WTC11 (cell line): ENCODE data around the gene F13A1. TPM values are rescaled to one million over a fixed set of nuclear protein-coding genes. Genes with fewer than 3 reads are reported as not detected.

Experiments
- ATAC-seq: fragments of 200-7000 bp; cut with Tn5 transposase; 2 replicates; pipeline ENCODE4 v1.10.0; 2021; ENCODE audit warnings: mild to moderate bottlenecking, moderate library complexity
- CTCF ChIA-PET: fragments of 300-600 bp; sonication (Branson Sonifier 250); formaldehyde crosslinking; loops from one replicate; lab custom pipeline; 2021; ENCODE audit warnings: antibody characterized with exemption; lab: Charles Lee
- POLR2A ChIA-PET: fragments of 350-600 bp; sonication (Branson Sonifier 250); formaldehyde crosslinking; loops from one replicate; lab custom pipeline; 2021; ENCODE audit warnings: antibody characterized with exemption; lab: Charles Lee
- DNase-seq: peaks from one replicate; pipeline ENCODE4 v3.0.0; 2021; ENCODE audit warnings: low spot score
- H3K27ac Mint-ChIP-seq: 2 replicates; pipeline ENCODE4 v1.8.0; 2021; ENCODE audit warnings: mixed read lengths
- H3K27me3 Mint-ChIP-seq: 2 replicates; pipeline ENCODE4 v1.8.0; 2021; ENCODE audit warnings: low read depth, mild to moderate bottlenecking, moderate library complexity, mixed read lengths
- H3K36me3 Mint-ChIP-seq: 2 replicates; pipeline ENCODE4 v1.8.0; 2021; ENCODE audit warnings: mixed read lengths
- H3K4me1 Mint-ChIP-seq: 2 replicates; pipeline ENCODE4 v1.8.0; 2022; ENCODE audit warnings: mixed read lengths
- H3K4me3 Mint-ChIP-seq: 2 replicates; pipeline ENCODE4 v1.8.0; 2021; ENCODE audit warnings: mild to moderate bottlenecking, moderate library complexity, mixed read lengths
- H3K9me3 Mint-ChIP-seq: 2 replicates; pipeline ENCODE4 v1.8.0; 2021; ENCODE audit warnings: mixed read lengths
- AFF4 ChIP-seq: sonication (generic); formaldehyde crosslinking; IDR thresholded peaks from 2 replicates; pipeline ENCODE4 v1.8.1; 2023; ENCODE audit warnings: mild to moderate bottlenecking, missing genetic modification reagents, borderline replicate concordance
- ATF1 ChIP-seq: sonication (generic); formaldehyde crosslinking; IDR thresholded peaks from 2 replicates; pipeline ENCODE4 v1.8.1; 2023; ENCODE audit warnings: mild to moderate bottlenecking, moderate library complexity, missing genetic modification reagents
- CDX4 ChIP-seq: fragments of 250-450 bp; sonication (Bioruptor Pico); IDR thresholded peaks from 2 replicates; pipeline ENCODE4 v1.9.0; 2021; ENCODE audit warnings: moderate library complexity, mild to moderate bottlenecking, inconsistent platforms, borderline replicate concordance
- E2F1 ChIP-seq: sonication (generic); formaldehyde crosslinking; IDR thresholded peaks from 2 replicates; pipeline ENCODE4 v1.8.0; 2022; ENCODE audit warnings: mild to moderate bottlenecking, missing genetic modification reagents
- ERG ChIP-seq: fragments of 250-450 bp; sonication (Bioruptor Pico); IDR thresholded peaks from 2 replicates; pipeline ENCODE4 v1.8.0; 2021; ENCODE audit warnings: mild to moderate bottlenecking
- ETV6 ChIP-seq: sonication (generic); formaldehyde crosslinking; IDR thresholded peaks from 2 replicates; pipeline ENCODE4 v1.8.1; 2022; ENCODE audit warnings: mild to moderate bottlenecking, missing genetic modification reagents
- JAZF1 ChIP-seq: fragments of 250-450 bp; sonication (Bioruptor Pico); IDR thresholded peaks from 2 replicates; pipeline ENCODE4 v1.9.0; 2021; ENCODE audit warnings: moderate library complexity, mild to moderate bottlenecking, inconsistent platforms
- JUN ChIP-seq: sonication (generic); formaldehyde crosslinking; IDR thresholded peaks from 2 replicates; pipeline ENCODE4 v1.8.0; 2023; ENCODE audit warnings: mild to moderate bottlenecking, missing genetic modification reagents
- KAT7 ChIP-seq: sonication (generic); formaldehyde crosslinking; IDR thresholded peaks from 2 replicates; pipeline ENCODE4 v1.8.1; 2023; ENCODE audit warnings: missing genetic modification reagents, mild to moderate bottlenecking, borderline replicate concordance
- MAX ChIP-seq: sonication (generic); formaldehyde crosslinking; IDR thresholded peaks from 2 replicates; pipeline ENCODE4 v1.8.0; 2022; ENCODE audit warnings: mild to moderate bottlenecking, missing genetic modification reagents
- MYBL2 ChIP-seq: sonication (generic); formaldehyde crosslinking; IDR thresholded peaks from 2 replicates; pipeline ENCODE4 v1.8.1; 2023; ENCODE audit warnings: mild to moderate bottlenecking, moderate library complexity, missing genetic modification reagents
- NFE2L1 ChIP-seq: sonication (generic); formaldehyde crosslinking; IDR thresholded peaks from 2 replicates; pipeline ENCODE4 v1.8.1; 2023; ENCODE audit warnings: missing genetic modification reagents
- NR2C2 ChIP-seq: sonication (generic); formaldehyde crosslinking; IDR thresholded peaks from 2 replicates; pipeline ENCODE4 v1.8.0; 2022; ENCODE audit warnings: mild to moderate bottlenecking, missing genetic modification reagents
- RELA ChIP-seq: sonication (generic); formaldehyde crosslinking; IDR thresholded peaks from 2 replicates; pipeline ENCODE4 v1.8.1; 2022; ENCODE audit warnings: missing genetic modification reagents, mild to moderate bottlenecking, borderline replicate concordance
- STAT6 ChIP-seq: sonication (generic); formaldehyde crosslinking; conservative IDR thresholded peaks from 2 replicates; pipeline ENCODE4 v1.8.1; 2023; ENCODE audit warnings: mild to moderate bottlenecking, low read depth, missing genetic modification reagents, moderate library complexity
- ZBTB21 ChIP-seq: sonication (generic); formaldehyde crosslinking; IDR thresholded peaks from 2 replicates; pipeline ENCODE4 v1.8.1; 2023; ENCODE audit warnings: mild to moderate bottlenecking, missing genetic modification reagents, borderline replicate concordance
- ZNF232 ChIP-seq: sonication (generic); formaldehyde crosslinking; IDR thresholded peaks from 2 replicates; pipeline ENCODE4 v1.8.0; 2022; ENCODE audit warnings: mild to moderate bottlenecking, missing genetic modification reagents
- ZNF396 ChIP-seq: fragments of 250-450 bp; sonication (Bioruptor Pico); IDR thresholded peaks from 2 replicates; pipeline ENCODE4 v1.8.0; 2021; ENCODE audit warnings: mild to moderate bottlenecking, moderate library complexity, borderline replicate concordance
- ZNF416 ChIP-seq: fragments of 250-450 bp; sonication (Bioruptor Pico); IDR thresholded peaks from 2 replicates; pipeline ENCODE4 v1.9.0; 2021; ENCODE audit warnings: mild to moderate bottlenecking, inconsistent platforms
- ZNF423 ChIP-seq: fragments of 250-450 bp; sonication (Bioruptor Pico); IDR thresholded peaks from 2 replicates; pipeline ENCODE4 v2.1.2; 2022; ENCODE audit warnings: mild to moderate bottlenecking, moderate library complexity
- ZNF532 ChIP-seq: fragments of 250-450 bp; sonication (Bioruptor Pico); IDR thresholded peaks from 2 replicates; pipeline ENCODE4 v1.9.0; 2021; ENCODE audit warnings: mild to moderate bottlenecking, borderline replicate concordance
- total RNA-seq: library from RNA; stranded (reverse); gene quantifications from 3 replicates; pipeline ENCODE4 v1.2.3, GENCODE V29; 2021

Gene F13A1
- total RNA-seq, 1 experiment from 2014 or later = 1.0 TPM

GRCh38 chr6:6348256-6348655 is 27.8 kb upstream of the F13A1 start:
- no peak for DNase-seq
- Mint-ChIP-seq H3K27me3 (no peaks in the 10 kb centered on the region), H3K4me1 (no peaks in the 10 kb centered on the region), H3K9me3 (no peaks in the 10 kb centered on the region), H3K4me3 (no peak overlapping the region), H3K36me3 (no peaks in the 10 kb centered on the region), H3K27ac (no peak overlapping the region)
- ATAC-seq = no peak
- TF ChIP-seq MYBL2 (no peak), ZNF532 (CRISPR knock-in tag) (no peak), ZNF423 (CRISPR knock-in tag) (no peak), MAX (no peak), JUN (CRISPR knock-in tag) (no peak), JAZF1 (CRISPR knock-in tag) (no peak), ERG (no peak), CDX4 (CRISPR knock-in tag) (no peak), ETV6 (CRISPR knock-in tag) (no peak), STAT6 (CRISPR knock-in tag) (no peak), NR2C2 (CRISPR knock-in tag) (no peak)
- CTCF ChIA-PET = no interaction called here
- POLR2A ChIA-PET = no interaction called here

GRCh38 chr6:6346427-6347023 is 26.1 kb upstream of the F13A1 start:
- no peak for DNase-seq
- H3K27me3 Mint-ChIP-seq = no peaks in the 10 kb centered on the region
- CTCF ChIA-PET = interaction anchor here (0.6 kb wide), 1 partner anchor 404 kb away, joined by 3 read pairs; no protein-coding TSS in a partner anchor
- TF ChIP-seq ZNF396 (CRISPR knock-in tag) (no peak), NFE2L1 (CRISPR knock-in tag) (no peak), ZBTB21 (CRISPR knock-in tag) (no peak), KAT7 (CRISPR knock-in tag) (no peak), ZNF416 (CRISPR knock-in tag) (no peak), ATF1 (no peak), E2F1 (CRISPR knock-in tag) (no peak), RELA (no peak), AFF4 (CRISPR knock-in tag) (no peak), ZNF423 (CRISPR knock-in tag) (no peak), ZNF232 (no peak)

More at GRCh38 chr6:6346427-6347023, 26.1 kb upstream of the F13A1 start:
- POLR2A ChIA-PET = no interaction called here
- Mint-ChIP-seq H3K4me3 (no peak overlapping the region), H3K4me1 (no peaks in the 10 kb centered on the region), H3K9me3 (no peaks in the 10 kb centered on the region), H3K27ac (no peak overlapping the region), H3K36me3 (no peaks in the 10 kb centered on the region)
- ATAC-seq = no peak
